NCI-H128 (cell line): ENCODE measurements around the gene ERFL.
"Not testable (repeated sequence)": the region's sequence is repeated elsewhere in the genome, so short reads cannot be mapped to it uniquely, and the experiment has no call there.

ENCODE experiments used
- DNase-seq: peaks from one replicate; lab custom pipeline; 2025; ENCODE audit not compliant: unreplicated experiment; lab: John Stamatoyannopoulos, UW

The ERFL gene

DNA sequence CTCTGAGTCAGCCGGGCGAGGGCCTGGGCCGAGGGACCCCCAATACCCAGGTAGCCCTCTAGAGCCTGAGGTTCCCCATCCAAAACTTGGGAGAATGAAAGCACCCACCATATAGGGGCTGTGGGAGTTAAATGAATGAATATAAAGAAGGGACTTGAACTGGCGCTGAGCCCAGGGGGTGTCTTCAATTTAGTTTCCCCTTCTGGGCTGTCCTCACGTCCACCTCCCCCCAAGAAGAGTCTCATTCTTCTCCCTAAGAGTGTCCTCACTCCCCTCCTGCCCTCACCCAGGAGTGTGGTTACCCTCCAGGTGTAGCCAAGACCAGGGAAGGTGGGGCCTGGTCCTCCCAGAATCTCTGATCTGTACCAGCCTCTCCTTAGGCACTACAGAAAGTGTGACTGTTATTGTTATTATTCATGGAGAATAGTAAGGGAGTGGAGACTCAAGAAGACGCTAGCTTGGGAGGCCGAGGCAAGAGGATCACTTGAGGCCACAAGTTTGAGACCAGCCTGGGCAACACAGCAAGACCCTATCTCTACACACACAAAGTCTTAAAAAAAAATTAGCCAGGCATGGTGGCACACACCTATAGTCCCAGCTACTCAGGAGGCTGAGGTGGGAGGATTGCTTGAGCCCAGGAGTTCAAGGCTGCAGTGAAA is 48.5 kb downstream of the ERFL start:
- DNase-seq: no peak

DNA sequence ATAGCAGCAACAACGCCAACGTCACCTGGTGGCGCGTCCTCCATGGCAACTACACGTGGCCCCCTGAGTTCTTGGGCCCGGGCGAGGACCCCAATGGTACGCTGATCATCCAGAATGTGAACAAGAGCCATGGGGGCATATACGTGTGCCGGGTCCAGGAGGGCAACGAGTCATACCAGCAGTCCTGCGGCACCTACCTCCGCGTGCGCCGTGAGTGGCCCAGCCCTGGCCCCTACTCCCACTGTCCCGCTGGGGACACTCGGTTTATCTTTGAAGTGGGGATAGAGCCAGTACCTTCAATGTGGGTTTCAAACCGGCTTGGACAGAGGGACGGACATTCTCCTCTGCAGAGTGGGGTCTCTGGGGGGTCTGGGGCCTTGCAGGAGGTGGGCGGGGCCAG is 49.2 kb downstream of the ERFL start:
- no peak for DNase-seq

GRCh38 chr19:41877916-41878905 is 50.0 kb downstream of the ERFL start:
- no peak for DNase-seq

DNA sequence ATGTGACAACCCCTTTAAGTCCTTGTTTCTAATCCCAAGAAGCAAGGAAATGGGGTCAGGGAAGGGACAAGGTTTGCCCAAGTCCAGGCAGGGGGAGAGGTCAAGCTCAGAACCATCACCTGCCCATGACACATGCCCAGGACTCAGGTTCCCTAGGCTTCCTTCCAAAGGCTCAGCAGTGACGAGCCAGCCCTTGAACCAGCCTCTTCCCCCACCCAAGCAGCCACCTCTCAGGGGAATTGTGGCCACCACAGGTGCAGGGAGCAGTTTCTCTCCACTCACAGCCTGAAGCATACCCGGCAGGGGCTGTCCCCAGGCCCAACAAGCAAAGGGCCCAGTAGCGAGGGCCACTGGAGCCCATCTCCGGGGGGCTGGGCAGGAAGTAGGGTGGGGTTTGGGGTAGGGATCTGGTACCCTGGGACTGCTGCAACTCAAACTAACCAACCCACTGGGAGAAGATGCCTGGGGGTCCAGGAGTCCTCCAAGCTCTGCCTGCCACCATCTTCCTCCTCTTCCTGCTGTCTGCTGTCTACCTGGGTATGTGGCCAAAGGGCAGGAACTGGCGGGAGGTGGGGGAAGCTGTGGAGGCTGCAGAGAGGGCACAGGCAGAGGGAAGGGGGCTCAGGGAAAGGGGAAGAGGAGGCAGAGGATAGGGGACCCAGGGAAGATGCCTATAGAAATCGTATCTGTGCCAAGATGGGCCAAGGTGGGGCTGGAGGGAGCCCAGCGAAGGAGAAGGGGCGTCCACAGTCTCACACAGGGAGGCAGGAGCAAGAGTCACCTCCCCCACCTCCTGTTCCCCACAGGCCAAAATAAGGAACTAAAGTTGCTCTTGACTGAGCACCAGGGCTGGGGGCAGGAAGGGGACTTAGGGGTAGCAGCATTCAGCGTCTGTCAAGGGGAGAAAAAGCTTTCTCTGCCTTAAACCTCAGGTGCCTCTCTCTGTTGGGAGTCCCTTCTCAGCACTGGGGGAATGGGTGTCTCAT is 51.1 kb downstream of the ERFL start, which contains the start of gene CD79A:
Gene CD79A (plus strand): TSS at position 433 of the 986 bp plus-strand sequence. CDS start 26 bp downstream, at position 459.
- no peak for DNase-seq

- DNase-seq: not testable (repeated sequence)
These were observed 52.3 kb downstream of the ERFL start for GRCh38 chr19:41875973-41876372.

DNA sequence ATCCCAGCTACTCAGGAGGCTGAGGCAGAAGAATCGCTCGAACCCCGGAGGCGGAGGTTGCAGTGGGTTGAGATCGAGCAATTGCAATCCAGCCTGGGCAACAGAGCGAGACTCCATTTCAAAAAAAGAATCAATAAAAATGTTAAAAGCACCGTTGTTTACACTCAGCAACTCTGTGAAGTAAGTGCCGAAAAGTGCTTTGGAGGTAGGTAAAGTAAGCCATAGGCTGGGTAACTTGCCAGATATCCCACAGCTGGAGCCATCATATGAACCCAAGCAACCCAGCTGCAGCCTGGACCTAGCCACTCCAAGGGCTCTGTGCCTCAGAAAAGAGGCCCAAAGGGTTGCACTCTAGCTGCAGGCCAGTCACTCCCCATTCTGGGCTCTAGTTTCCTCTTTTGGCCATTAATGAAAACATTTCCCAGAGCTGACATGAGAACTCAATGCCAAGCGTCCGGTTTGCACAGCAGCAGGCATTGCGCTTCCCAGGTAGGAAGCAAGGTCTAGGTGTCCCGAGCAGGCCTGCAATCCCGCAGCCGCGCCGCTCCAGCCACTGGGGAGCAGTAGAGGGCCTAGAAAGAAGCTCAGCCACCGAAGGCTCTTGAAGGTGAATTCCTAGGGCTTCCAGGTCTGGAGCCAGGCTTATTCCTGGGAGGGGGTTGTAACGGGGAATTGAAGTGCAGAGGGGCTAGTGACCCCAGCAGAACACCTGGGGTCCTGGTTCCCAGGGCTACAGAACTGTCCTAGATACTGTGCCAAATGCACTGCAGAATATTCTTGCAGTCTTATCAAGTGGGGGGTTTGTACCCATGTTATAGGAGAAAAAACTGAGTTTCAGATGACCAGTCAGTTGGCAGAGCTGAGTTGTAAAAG is 55.2 kb downstream of the ERFL start:
- DNase-seq: peak; percentile 44

DNA sequence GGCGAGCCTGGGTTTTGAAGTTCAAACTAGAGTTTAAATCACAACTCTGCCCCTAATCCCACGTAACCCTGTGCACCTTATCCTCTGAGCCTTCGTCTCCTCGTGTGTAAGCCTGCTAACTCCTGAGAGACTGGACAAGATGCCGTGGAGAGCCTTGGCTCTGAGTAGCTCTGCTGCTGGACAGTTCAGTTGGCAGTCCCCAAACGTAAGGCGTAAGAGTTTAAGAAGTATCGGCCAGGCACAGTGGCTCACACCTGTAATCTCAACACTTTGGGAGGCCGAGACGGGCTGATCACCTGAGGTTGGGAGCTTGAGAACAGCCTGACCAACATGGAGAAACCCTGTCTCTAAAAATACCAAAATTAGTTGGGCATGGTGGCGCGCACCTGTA is 55.9 kb downstream of the ERFL start:
- DNase-seq: no peak

DNA sequence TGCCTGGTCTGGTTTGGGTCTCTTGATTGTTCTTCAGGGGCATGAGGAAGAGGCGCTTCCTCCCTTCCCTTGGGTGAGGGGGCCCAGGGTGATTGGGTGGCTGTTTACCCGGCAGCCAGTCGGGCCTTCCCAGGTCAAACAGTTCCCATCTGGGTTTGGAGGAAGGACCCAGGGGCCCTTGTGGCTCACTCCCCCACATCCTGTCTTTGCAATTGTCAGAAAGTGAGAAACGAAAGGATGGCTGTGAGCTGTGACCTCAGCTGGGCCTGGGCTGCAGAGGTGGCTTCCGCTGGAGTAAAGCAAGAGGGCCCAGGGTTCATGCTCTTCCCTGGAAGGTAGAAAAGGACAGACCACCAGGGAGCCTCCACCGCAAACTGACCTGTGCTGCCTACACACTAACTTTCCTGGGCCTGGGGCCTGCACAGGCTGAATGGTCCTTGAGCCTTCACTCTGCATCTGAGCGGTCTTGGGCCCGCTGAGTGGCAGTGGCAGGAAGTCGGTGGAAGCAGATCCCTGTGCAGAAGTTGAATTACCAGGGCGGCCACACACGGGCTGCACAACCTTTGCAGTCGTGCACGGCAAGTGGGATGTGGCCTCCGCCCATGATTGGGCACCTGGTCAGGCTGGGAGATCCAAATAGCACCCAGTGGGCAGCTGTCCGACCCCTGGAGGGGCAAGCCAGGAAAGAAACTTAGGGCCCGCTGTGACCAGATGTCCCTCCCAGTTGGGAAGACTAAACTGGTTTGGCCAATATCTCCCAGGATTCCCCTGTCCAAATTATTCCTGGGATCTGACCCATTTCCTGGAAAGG is 56.5 kb downstream of the ERFL start:
- DNase-seq: no peak

DNA sequence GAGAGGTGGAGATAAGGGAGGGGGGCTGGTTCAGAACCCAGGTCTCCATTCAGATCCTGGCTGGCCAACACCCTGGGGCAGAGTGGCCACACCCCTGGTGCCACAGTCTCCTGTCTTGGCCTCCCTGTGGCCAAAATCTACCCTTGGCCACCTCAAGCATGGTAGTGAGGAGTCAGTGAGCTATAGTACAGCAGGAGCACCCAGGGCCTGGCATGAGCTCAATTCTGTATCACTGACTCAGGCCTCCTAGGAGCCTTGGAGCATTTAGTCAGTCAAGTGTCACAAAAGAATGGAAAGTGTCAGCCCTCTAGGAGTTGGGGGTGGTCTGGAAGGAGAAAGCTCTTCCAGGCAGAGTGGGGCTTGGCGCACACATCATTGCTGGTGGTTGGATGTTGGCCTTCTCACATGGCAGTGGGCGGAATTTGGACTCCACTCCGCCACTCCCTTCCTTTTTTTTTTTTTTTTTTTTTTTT is 57.8 kb downstream of the ERFL start:
- DNase-seq: no peak

DNA sequence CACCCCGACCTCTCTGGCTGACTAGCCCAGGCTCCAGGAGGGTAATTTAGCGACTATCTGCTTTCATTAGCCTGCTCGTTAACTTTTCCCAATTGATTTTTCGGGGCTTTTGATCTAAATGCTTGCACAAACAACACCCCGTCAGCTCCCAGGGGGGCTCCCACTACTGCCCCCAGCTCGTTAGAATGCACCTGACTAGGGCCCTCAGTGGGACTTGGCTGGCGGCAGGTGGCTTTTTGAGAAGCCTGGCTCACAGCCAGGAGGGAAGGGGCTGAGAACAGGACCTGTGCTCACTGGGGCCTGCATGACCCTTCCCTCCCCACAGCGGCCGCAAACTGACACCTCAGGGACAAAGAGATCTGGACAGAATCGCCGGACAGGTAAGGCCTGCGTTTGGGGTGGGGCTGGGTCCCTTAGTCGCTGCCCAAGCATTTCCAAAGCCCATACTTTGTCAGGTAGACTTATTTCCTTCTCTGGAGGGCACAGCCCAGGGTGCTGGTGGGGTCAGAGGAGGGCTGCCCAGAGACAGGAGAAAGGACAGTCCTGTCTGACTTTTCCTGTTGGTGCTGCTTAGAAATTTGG is 58.8 kb downstream of the ERFL start:
- DNase-seq: no peak

GRCh38 chr19:41868989-41869300 is 59.3 kb downstream of the ERFL start:
- no peak for DNase-seq

DNA sequence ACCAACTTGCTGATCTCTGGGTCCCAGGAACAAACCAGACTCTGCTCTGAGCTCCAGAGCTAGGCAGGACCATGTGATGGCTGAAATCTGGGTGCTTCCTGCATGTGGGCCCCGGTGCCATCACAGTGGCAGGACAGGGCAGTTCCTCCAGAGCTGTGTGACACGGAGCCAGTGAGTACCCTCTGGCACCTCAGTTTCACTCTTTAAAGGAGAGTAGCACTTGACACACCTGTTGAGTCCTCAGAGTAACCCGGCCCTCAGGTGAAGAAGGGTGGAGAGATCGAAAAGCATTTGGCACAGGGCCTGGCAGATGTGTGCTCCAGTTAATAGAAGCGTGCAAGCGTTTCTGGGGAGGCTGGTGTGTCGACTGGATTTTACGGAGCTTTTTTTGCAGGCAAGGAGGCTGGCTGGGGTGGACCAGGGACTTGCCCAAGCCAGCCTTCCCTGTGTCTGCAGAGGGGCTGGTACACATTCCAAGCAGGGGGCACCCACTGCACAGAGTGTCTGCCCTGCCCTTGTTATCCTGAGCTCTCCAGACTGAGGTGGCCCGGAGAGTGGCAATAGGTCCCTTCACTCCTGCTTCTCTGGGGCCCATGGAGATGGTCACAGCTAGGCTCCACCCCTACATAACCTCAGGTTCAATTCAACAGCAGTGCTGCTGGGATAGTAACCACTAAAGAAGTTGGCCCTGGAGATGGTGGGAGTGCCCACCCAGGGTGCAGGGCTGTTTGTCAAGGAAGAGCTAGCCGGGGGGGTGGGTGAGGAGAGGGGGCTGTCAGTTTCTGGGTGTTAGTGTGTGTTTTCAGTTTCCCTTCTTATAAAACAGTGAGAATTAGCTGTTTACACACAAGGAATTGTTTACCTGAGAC is 59.9 kb downstream of the ERFL start:
- DNase-seq: no peak

DNA sequence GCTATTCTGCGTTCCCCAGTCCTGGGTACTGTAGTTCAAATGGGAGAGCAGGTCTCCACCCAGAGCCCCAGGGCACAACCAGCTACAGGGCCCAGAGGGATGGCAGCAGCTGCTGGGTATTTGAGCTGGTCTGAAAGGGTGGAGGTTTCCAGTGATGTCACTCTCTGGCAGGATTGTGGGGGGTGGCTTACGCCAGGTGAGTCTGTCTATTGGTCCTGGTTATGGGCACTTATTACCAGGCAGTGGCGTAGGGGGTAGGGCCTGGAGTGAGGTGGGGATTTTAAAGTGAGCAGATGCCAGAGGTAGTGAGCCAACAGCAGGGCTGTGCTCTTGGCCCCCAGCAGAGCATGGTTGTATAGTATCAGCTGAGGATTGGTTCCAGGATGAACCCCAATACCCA is 62.0 kb downstream of the ERFL start:
- DNase-seq: no peak

GRCh38 chr19:41864374-41864773 is 63.9 kb downstream of the ERFL start:
- DNase-seq: no peak

DNA sequence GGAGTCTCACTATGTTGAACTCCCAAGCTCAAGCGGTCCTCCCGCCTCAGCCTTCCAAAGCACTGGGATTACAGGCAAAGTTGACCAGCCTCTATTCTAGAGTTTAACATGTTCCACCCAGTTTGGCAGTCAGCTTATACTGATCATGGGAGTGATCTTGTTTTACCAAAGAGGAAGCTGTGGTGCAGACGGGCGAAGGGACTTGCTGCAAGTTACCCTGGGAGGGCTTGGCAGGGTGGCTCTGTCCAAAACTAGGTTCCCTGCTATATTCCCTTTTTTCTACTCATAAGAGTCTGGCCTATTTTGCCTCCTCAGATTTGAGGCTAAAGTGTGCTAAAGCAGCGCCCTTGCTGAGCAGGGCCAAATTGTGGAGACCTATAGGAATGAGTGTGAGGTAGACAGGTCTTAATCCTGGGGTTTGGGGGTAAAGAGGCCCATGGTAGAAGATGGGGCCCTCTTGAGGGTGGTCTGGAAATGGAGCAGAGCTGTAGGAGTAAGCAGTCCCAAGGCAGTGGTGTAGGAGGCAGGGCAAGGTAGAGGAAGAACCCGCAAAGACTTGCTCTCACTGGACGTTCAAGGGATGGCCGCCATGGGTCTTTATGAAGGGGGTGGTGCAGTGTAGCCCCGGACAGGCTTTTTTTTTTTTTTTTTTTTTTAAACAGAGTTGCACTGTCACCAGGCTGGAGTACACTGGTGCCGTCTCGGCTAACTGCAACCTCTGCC is 64.9 kb downstream of the ERFL start:
- no peak for DNase-seq

GRCh38 chr19:41862445-41862986 is 65.7 kb downstream of the ERFL start:
- no peak for DNase-seq

- DNase-seq: no peak
These were observed 66.4 kb downstream of the ERFL start for GRCh38 chr19:41861846-41862245.
